DMS53 treated with DMSO at 0.1 percent for 48 hours (cell line): ENCODE data around the gene EEPD1.

Source experiments
- DNase-seq: peaks from one replicate; lab custom pipeline; 2025; ENCODE audit not compliant: unreplicated experiment; lab: John Stamatoyannopoulos, UW

The EEPD1 gene

GRCh38 chr7:36249091-36249490 lies 96.0 kb downstream of the EEPD1 start:
- DNase-seq, result no peak

- DNase-seq, result no peak
Observed at GRCh38 chr7:36253699-36254098, 100.6 kb downstream of the EEPD1 start.

- peak; percentile 68 for DNase-seq
Observed at GRCh38 chr7:36258510-36259259, 105.6 kb downstream of the EEPD1 start.

GRCh38 chr7:36260481-36260880 lies 107.4 kb downstream of the EEPD1 start:
- no peak for DNase-seq

GRCh38 chr7:36261019-36261754 lies 108.1 kb downstream of the EEPD1 start:
- no peak for DNase-seq

GRCh38 chr7:36262309-36263094 lies 109.4 kb downstream of the EEPD1 start:
- DNase-seq, result no peak

- DNase-seq, result no peak
Observed at GRCh38 chr7:36263095-36263484, 110.0 kb downstream of the EEPD1 start.

GRCh38 chr7:36264123-36264801 lies 111.2 kb downstream of the EEPD1 start:
- no peak for DNase-seq

- no peak for DNase-seq
Observed at GRCh38 chr7:36264913-36265516, 112.0 kb downstream of the EEPD1 start.

GRCh38 chr7:36265680-36266079 lies 112.6 kb downstream of the EEPD1 start:
- no peak for DNase-seq

GRCh38 chr7:36266190-36266589 lies 113.1 kb downstream of the EEPD1 start:
- DNase-seq, result no peak

GRCh38 chr7:36266683-36267082 lies 113.6 kb downstream of the EEPD1 start:
- no peak for DNase-seq

GRCh38 chr7:36272211-36272566 lies 119.1 kb downstream of the EEPD1 start:
- DNase-seq, result no peak

GRCh38 chr7:36272567-36273269 lies 119.7 kb downstream of the EEPD1 start:
- DNase-seq, result no peak

- no peak for DNase-seq
Observed at GRCh38 chr7:36273836-36274235, 120.8 kb downstream of the EEPD1 start.

- DNase-seq, result no peak
Observed at GRCh38 chr7:36275735-36276284, 122.8 kb downstream of the EEPD1 start.

- no peak for DNase-seq
Observed at GRCh38 chr7:36276428-36277248, 123.6 kb downstream of the EEPD1 start.

GRCh38 chr7:36277249-36277542 lies 124.1 kb downstream of the EEPD1 start:
- no peak for DNase-seq

GRCh38 chr7:36278069-36278619 lies 125.1 kb downstream of the EEPD1 start:
- DNase-seq, result no peak
